H9 (cell line): ENCODE data around the gene UTS2. TPM values are rescaled to one million over a fixed set of nuclear protein-coding genes. Genes with fewer than 3 reads are reported as not detected.

Experiments used
- DNase-seq: peaks from one replicate; pipeline ENCODE4 v3.0.0-alpha.2; 2017
- H2AFZ ChIP-seq: one replicate; pipeline ENCODE4 v1.6.1; 2013; ENCODE audit warnings: mild to moderate bottlenecking, low read length, control low read depth, moderate library complexity
- H2AK5ac ChIP-seq: 2 replicates; pipeline ENCODE4 v1.6.1; 2013; ENCODE audit warnings: low read length, control low read depth, mixed read lengths; ENCODE audit not compliant: insufficient read length
- H2BK120ac ChIP-seq: one replicate; pipeline ENCODE4 v1.6.1; 2013; ENCODE audit warnings: low read depth, mild to moderate bottlenecking, low read length, control low read depth, inconsistent platforms; ENCODE audit not compliant: poor library complexity, severe bottlenecking
- H2BK12ac ChIP-seq: 2 replicates; pipeline ENCODE4 v1.6.1; 2013; ENCODE audit warnings: low read length, control low read depth, mixed read lengths, low read depth; ENCODE audit not compliant: insufficient read length
- H2BK15ac ChIP-seq: 2 replicates; pipeline ENCODE4 v1.6.1; 2013; ENCODE audit warnings: low read depth, low read length, control low read depth
- H2BK20ac ChIP-seq: one replicate; pipeline ENCODE4 v1.6.1; 2013; ENCODE audit warnings: low read depth, mild to moderate bottlenecking, low read length, control low read depth, inconsistent platforms; ENCODE audit not compliant: poor library complexity, severe bottlenecking
- H2BK5ac ChIP-seq: 2 replicates; pipeline ENCODE4 v1.6.1; 2013; ENCODE audit warnings: low read length, control low read depth, mixed read lengths; ENCODE audit not compliant: insufficient read length
- H3K14ac ChIP-seq: 2 replicates; pipeline ENCODE4 v1.6.1; 2013; ENCODE audit warnings: low read length, control low read depth; ENCODE audit not compliant: insufficient read depth
- H3K18ac ChIP-seq: 2 replicates; pipeline ENCODE4 v1.6.1; 2013; ENCODE audit warnings: low read depth, mild to moderate bottlenecking, mixed read lengths, low read length, control low read depth; ENCODE audit not compliant: insufficient read length
- H3K23ac ChIP-seq: 2 replicates; pipeline ENCODE4 v1.6.1; 2013; ENCODE audit warnings: low read length, control low read depth, mixed read lengths, low read depth; ENCODE audit not compliant: insufficient read length
- H3K23me2 ChIP-seq: 2 replicates; pipeline ENCODE4 v1.6.1; 2013; ENCODE audit warnings: low read depth, mild to moderate bottlenecking, mixed read lengths, low read length, control low read depth; ENCODE audit not compliant: insufficient read length, poor library complexity, severe bottlenecking
- H3K27ac ChIP-seq: 2 replicates; pipeline ENCODE4 v1.5.1; 2013; ENCODE audit warnings: low read length, control low read depth, mixed read lengths, low read depth; ENCODE audit not compliant: insufficient read length
- H3K27me3 ChIP-seq: 2 replicates; pipeline ENCODE4 v1.6.1; 2013; ENCODE audit warnings: low read length, control low read depth, inconsistent platforms; ENCODE audit not compliant: insufficient read depth
- H3K4ac ChIP-seq: 2 replicates; pipeline ENCODE4 v1.6.1; 2013; ENCODE audit warnings: low read depth, mild to moderate bottlenecking, control low read depth, inconsistent platforms, low read length, moderate library complexity
- H3K4me1 ChIP-seq: 2 replicates; pipeline ENCODE4 v1.6.1; 2013; ENCODE audit warnings: low read length, control low read depth, inconsistent platforms; ENCODE audit not compliant: insufficient read depth
- H3K4me2 ChIP-seq: 2 replicates; pipeline ENCODE4 v1.6.1; 2013; ENCODE audit warnings: low read length, control low read depth, mixed read lengths; ENCODE audit not compliant: insufficient read length, insufficient read depth
- H3K56ac ChIP-seq: 2 replicates; pipeline ENCODE4 v1.6.1; 2013; ENCODE audit warnings: low read depth, mild to moderate bottlenecking, mixed read lengths, low read length, control low read depth; ENCODE audit not compliant: insufficient read length
- H3K79me1 ChIP-seq: 2 replicates; pipeline ENCODE4 v1.6.1; 2013; ENCODE audit warnings: low read depth, mild to moderate bottlenecking, moderate library complexity, low read length, control low read depth, inconsistent platforms; ENCODE audit not compliant: insufficient read depth, poor library complexity, severe bottlenecking
- H3K79me2 ChIP-seq: 2 replicates; pipeline ENCODE4 v1.6.1; 2013; ENCODE audit warnings: low read length, control low read depth, inconsistent platforms; ENCODE audit not compliant: insufficient read depth
- H3K9ac ChIP-seq: 2 replicates; pipeline ENCODE4 v1.6.1; 2013; ENCODE audit warnings: low read length, control low read depth, mixed read lengths; ENCODE audit not compliant: insufficient read length; ENCODE audit errors: extremely low read depth
- H3K9me3 ChIP-seq: one replicate; pipeline ENCODE4 v1.6.1; 2013; ENCODE audit warnings: low read depth, low read length, inconsistent platforms; ENCODE audit not compliant: control insufficient read depth
- H3T11ph ChIP-seq: one replicate; pipeline ENCODE4 v1.6.1; 2013; ENCODE audit warnings: mild to moderate bottlenecking, low read length, control low read depth, inconsistent platforms
- H4K20me1 ChIP-seq: one replicate; pipeline ENCODE4 v1.6.1; 2013; ENCODE audit not compliant: control insufficient read depth, insufficient read length, insufficient read depth
- H4K5ac ChIP-seq: 2 replicates; pipeline ENCODE4 v1.6.1; 2013; ENCODE audit warnings: low read depth, mild to moderate bottlenecking, mixed read lengths, low read length, control low read depth; ENCODE audit not compliant: insufficient read length
- H4K8ac ChIP-seq: replicated peaks from 2 replicates; pipeline ENCODE4 v1.6.1; 2013; ENCODE audit warnings: low read length, control low read depth, mixed read lengths, low read depth; ENCODE audit not compliant: insufficient read length
- H4K91ac ChIP-seq: 2 replicates; pipeline ENCODE4 v1.6.1; 2013; ENCODE audit warnings: low read depth, mild to moderate bottlenecking, moderate library complexity, mixed read lengths, low read length, control low read depth; ENCODE audit not compliant: insufficient read length
- H3K27ac Mint-ChIP-seq, 3 experiments: 2 replicates in 2 of 3; 3 replicates in 1 of 3; pipeline ENCODE4 v1.8.0; 2020 to 2021; ENCODE audit warnings: mixed read lengths in 3 of 3, mild to moderate bottlenecking in 1 of 3, moderate library complexity in 1 of 3
- H3K27me3 Mint-ChIP-seq: 2 replicates; pipeline ENCODE4 v1.8.0; 2021; ENCODE audit warnings: low read depth, mild to moderate bottlenecking, moderate library complexity, mixed read lengths
- H3K36me3 Mint-ChIP-seq, 3 experiments: 2 replicates in 2 of 3; 3 replicates in 1 of 3; pipeline ENCODE4 v1.8.0; 2020 to 2021; ENCODE audit warnings: low read depth in 3 of 3, mixed read lengths in 3 of 3; ENCODE audit not compliant: insufficient read depth in 1 of 3
- H3K4me1 Mint-ChIP-seq, 2 experiments: 2 replicates each; pipeline ENCODE4 v1.8.0; 2020; ENCODE audit warnings: mixed read lengths in 2 of 2
- H3K4me3 Mint-ChIP-seq, 2 experiments: 2 replicates in 1 of 2; 3 replicates in 1 of 2; pipeline ENCODE4 v1.8.0; 2020 to 2021; ENCODE audit warnings: mild to moderate bottlenecking in 2 of 2, mixed read lengths in 2 of 2, moderate library complexity in 1 of 2
- H3K9me3 Mint-ChIP-seq, 2 experiments: 2 replicates in 1 of 2; 3 replicates in 1 of 2; pipeline ENCODE4 v1.8.0; 2020; ENCODE audit warnings: mild to moderate bottlenecking in 2 of 2, mixed read lengths in 2 of 2, moderate library complexity in 1 of 2
- WGBS: extraction: QIAGEN DNeasy Blood & Tissue Kit; methylation state at CpG from one replicate; pipeline ENCODE4 v1.1.7; 2013; ENCODE audit warnings: missing lambda C conversion rate, low lambda C conversion rate, mixed read lengths; ENCODE audit not compliant: insufficient read length; ENCODE audit errors: extremely low coverage; 5-methylcytosine and 5-hydroxymethylcytosine counted together
- total RNA-seq: library from RNA; stranded (reverse); gene quantifications from 2 replicates; pipeline ENCODE4 v1.2.1, GENCODE V29; 2021
- TF ChIP-seq, protein P1 (sequence below): fragments of 200-600 bp; sonication (generic); conservative IDR thresholded peaks from 3 replicates; pipeline ENCODE4 v1.8.0; 2021; ENCODE audit warnings: antibody characterized with exemption, mild to moderate bottlenecking

UTS2 gene
- total RNA-seq, 1 experiment from 2014 or later: not detected

DNA sequence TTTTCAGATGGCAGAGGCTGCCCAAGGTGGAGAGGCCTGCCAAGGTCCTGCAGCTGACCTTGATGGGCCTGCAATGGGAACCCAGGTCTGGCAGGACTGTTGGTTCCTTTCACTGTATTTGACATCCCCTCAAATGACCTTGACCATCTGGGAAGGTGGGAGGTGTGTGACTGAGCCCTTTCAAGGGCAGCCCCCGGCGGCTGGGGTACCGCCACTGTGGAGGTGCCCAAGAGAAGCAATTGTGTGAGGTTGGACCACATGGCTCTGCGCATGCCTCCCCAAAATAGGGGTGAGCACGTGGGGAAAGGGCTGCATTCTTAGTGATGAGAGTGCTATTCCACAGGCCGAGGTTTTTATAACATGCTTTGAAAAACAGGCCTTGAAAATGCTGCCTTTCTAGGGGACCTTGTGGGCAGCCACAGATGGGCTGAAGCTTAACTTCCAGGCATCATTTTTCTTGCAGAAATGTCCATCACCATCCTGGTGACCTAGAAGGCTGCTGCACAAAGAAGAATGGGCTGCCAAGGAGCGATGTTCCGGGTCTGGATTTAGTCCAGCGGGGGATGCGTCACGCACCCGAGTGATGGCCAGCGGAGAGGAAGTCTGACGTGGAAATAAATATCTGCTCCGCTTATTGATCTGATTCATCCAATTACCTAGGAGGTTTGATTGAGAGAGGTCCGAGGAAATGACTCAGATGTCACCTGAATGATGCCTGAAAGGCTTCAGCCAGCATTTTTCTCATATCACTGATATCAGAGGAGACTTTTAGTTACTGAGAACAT is 16.5 kb upstream of the UTS2 start:
- no peak overlapping the region for H3K27ac Mint-ChIP-seq
- Histone ChIP-seq H3K9ac (no peak overlapping the region), H4K5ac (no peak overlapping the region), H2AFZ (no peak overlapping the region), H3K18ac (no peak overlapping the region), H3K14ac (no peak overlapping the region), H2AK5ac (no peak overlapping the region), H3K27ac (no peak overlapping the region), H3K56ac (no peak overlapping the region), H3K79me2 (no peaks in the 10 kb centered on the region), H4K91ac (no peak overlapping the region), H3K27me3 (no peaks in the 10 kb centered on the region), H2BK120ac (no peak overlapping the region), H4K20me1 (no peaks in the 10 kb centered on the region), H3K4ac (no peak overlapping the region), H3K23me2 (no peaks in the 10 kb centered on the region), H3K9me3 (no peaks in the 10 kb centered on the region), H2BK12ac (no peak overlapping the region), H3T11ph (no peak overlapping the region), H2BK20ac (no peak overlapping the region), H2BK5ac (no peak overlapping the region), H3K4me1 (no peaks in the 10 kb centered on the region), H3K4me2 (no peak overlapping the region), H2BK15ac (no peak overlapping the region), H3K23ac (no peak overlapping the region), H3K79me1 (no peaks in the 10 kb centered on the region), H4K8ac (no peak overlapping the region)
- H3K4me1 Mint-ChIP-seq: no peaks in the 10 kb centered on the region
- no CpG with 5 or more reads among the region's 16 CpGs for WGBS
- peaks cover 5% of the 10 kb centered on the region for H3K27me3 Mint-ChIP-seq
- H3K4me3 Mint-ChIP-seq: no peak overlapping the region
- TF ChIP-seq, protein P1, sequence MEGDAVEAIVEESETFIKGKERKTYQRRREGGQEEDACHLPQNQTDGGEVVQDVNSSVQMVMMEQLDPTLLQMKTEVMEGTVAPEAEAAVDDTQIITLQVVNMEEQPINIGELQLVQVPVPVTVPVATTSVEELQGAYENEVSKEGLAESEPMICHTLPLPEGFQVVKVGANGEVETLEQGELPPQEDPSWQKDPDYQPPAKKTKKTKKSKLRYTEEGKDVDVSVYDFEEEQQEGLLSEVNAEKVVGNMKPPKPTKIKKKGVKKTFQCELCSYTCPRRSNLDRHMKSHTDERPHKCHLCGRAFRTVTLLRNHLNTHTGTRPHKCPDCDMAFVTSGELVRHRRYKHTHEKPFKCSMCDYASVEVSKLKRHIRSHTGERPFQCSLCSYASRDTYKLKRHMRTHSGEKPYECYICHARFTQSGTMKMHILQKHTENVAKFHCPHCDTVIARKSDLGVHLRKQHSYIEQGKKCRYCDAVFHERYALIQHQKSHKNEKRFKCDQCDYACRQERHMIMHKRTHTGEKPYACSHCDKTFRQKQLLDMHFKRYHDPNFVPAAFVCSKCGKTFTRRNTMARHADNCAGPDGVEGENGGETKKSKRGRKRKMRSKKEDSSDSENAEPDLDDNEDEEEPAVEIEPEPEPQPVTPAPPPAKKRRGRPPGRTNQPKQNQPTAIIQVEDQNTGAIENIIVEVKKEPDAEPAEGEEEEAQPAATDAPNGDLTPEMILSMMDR: no peak
- H3K36me3 Mint-ChIP-seq: no peaks in the 10 kb centered on the region; a peak in 1 of 7 replicates
- no peak for DNase-seq
- no peaks in the 10 kb centered on the region for H3K9me3 Mint-ChIP-seq
